GM18520 (cell line): ENCODE data around the gene TPST2.

Experiments used
- ATAC-seq: cut with Tn5 transposase; IDR thresholded peaks from one replicate; pipeline ENCODE4 v1.9.1; 2021; ENCODE audit not compliant: unreplicated experiment

Gene TPST2

DNA sequence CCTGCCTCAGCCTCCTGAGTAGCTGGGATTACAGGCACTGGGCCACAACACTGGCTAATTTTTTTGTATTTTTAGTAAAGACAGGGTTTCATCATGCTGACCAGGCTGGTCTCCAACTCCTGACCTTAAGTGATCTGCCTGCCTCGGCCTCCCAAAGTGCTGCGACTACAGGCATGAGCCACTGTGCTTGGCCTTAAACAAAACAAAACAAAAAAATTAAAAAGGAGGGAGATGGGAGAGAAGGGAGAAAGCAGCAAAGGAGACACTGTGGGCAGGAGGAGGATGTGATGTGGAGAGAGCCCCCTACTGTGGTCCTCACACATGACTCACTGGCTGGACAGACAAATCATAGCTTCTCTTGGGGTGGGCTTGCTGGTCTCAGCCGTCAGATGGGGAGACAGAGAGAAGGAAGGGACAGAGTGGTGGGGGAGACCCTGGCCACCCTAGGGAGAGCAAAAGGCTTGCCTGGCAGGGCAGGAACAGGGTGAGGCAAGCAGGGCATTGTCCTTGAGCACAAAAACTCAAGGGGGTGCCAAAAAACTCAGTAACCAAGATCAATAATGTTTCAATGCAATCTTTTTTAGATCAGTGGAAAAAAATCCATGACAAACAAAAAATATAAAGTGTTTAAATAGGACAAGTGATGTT, 31.6 kb downstream of the TPST2 start:
- ATAC-seq: no peak

DNA sequence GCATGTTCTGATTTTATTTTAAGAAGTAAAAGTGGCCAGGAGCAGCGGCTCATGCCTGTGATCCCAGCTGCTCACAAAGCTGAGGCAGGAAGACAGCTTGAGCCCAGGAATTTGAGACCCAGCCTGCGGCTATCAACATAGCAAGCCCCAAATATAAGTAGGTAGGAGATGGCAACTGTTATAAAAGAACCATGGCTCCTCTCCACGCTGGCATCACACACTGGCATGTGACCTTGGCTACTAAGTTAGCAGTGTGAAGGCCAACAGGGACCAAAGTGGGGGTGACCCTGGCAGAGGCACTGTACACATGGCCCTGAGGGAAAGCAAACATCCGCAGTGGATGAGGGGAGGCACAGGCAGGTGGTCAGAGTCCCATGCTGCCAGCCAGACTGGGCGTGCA, 33.0 kb downstream of the TPST2 start:
- ATAC-seq: no peak

GRCh38 chr22:26555478-26555877, 34.5 kb downstream of the TPST2 start:
- no peak for ATAC-seq

DNA sequence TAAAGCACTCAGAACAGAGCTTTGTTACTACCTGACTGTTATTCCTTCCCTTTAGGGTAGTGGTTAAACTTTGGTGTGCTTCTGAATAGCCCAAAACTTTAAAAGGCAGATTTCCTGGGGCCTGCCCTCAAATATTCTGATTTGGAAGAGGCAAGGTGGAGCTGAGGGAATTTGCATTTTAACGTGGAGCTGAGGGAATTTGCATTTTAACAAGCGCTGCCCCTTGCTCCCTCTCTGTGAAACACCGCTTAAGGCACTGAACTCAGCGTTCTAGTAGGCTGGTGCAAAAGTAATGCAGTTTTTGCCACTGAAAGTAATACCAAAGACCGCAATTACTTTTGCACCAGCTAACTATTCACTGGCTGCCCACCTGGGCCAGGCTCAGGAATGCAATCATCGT, 35.0 kb downstream of the TPST2 start:
- no peak for ATAC-seq

- no peak for ATAC-seq
Measured at GRCh38 chr22:26553056-26553752, 36.7 kb downstream of the TPST2 start.

DNA sequence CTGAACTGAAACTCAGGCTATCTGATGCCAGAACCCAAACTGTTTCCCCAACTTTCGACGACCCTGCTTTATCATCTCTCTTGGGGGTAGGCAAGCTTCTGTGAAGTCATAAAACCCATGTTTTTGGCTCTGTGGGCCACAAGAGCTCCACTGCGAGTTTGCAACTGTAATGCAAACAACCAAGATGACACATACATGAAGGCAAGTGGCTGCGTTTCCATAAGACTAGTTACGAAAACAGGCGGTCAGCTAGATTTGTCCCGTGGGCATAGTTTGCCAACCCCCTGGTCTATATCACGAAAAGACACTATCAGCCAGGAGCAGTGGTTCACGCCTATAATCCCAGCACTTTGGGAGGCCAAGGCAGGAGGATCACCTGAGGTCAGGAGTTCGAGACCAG, 37.5 kb downstream of the TPST2 start:
- ATAC-seq: no peak

- ATAC-seq: no peak
Measured at GRCh38 chr22:26551568-26551967, 38.4 kb downstream of the TPST2 start.

- ATAC-seq: no peak
Measured at GRCh38 chr22:26550498-26551033, 39.4 kb downstream of the TPST2 start.

- ATAC-seq: no peak
Measured at GRCh38 chr22:26549902-26550497, 39.9 kb downstream of the TPST2 start.

DNA sequence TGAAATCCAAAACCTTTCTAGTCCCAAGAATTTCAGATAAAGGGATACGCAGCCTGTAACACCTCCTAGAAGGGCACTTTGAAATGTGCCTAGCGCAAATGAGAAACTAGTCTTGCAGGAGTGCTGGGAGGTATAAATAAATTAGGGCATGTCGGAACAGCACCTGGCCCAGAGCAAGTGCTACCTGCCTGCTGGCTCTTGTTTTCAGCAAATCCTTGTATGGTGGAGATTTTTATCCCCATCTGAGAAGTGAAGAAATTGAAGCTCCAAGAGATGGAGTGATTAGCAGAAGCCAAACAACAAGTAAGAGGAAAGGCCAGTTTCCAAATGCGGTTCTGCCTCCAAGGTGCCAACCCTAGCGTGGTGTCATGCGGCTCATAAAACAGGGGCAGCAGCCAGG, 40.9 kb downstream of the TPST2 start:
- ATAC-seq: no peak

DNA sequence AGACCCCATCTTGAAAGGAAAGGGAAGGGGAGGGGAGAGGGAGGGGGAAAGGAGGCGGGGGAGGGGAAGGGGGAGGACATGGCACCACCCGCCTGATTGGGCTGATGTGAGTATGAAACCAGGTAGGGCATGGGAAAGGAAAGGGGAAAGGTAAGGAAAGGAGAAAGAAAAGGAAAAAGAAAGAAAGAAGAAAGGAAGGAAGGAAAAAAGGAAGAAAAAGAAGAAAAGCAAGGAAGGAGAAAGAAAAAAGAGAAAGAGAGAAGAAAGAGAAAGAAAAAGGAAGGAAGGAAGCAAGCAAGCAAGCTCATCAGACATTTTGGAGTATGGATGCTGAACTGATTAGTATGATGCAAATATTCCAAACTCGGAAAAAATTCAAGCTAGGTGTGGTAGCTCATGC, 41.6 kb downstream of the TPST2 start:
- ATAC-seq: no peak

GRCh38 chr22:26547837-26548236, 42.1 kb downstream of the TPST2 start:
- ATAC-seq: no peak

GRCh38 chr22:26547426-26547825, 42.5 kb downstream of the TPST2 start:
- ATAC-seq: no peak

DNA sequence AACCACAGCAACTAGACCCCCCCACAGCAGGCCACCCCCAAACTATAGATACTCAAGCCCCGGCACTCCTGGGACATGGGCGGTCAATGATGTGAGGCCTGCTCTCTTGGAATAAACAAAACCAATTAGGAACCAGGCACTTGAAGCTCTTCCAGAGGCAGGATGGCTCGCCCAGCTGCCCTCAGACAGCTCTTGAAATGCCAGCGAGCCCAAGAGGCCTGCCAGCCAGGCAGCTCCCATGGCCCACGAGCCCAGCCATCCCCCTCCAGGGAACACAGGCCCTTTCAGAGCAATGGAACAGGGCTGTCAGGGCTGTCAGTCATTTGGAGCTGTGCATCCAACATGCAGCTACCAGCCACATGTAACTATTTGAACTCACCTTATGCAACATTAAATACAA, 43.6 kb downstream of the TPST2 start:
- ATAC-seq: no peak

DNA sequence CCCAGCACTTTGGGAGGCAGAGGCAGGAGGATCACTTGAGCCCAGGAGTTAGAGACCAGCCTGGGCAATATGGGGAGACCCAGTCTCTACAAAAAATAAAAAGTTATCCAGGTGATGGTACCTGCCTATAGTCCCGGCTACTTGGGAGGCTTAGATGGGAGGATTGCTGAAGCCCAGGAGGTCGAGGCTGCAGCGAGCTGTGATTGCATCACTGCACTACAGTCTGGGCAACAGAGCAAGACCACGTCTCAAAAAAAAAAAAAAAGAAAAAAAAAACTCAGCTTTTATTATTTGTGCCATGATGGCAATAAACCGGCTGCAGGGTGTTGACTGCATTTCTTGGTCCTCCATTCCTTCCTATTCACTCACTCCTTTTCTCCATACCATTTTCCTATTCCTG, 44.1 kb downstream of the TPST2 start:
- ATAC-seq: no peak

DNA sequence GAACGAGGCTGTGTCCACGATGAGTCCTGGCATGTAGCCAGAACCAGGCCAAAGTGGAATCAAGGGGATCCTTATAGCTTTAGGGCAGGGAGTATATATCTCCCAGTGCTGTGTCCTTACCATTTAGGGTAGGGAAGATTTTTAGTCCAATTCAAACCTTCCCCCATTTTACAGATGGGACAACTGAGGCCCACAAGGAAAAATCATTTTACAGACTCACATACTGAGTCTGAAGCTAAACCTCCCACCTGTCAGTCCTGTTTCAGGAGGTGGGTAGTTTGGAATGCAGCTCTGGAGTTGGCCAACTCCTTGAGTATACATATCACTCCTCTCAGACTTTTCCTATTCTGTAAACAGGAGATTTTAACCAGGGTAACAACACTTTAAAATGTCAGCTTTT, 44.5 kb downstream of the TPST2 start:
- ATAC-seq: no peak

GRCh38 chr22:26544489-26544888, 45.4 kb downstream of the TPST2 start:
- ATAC-seq: no peak

DNA sequence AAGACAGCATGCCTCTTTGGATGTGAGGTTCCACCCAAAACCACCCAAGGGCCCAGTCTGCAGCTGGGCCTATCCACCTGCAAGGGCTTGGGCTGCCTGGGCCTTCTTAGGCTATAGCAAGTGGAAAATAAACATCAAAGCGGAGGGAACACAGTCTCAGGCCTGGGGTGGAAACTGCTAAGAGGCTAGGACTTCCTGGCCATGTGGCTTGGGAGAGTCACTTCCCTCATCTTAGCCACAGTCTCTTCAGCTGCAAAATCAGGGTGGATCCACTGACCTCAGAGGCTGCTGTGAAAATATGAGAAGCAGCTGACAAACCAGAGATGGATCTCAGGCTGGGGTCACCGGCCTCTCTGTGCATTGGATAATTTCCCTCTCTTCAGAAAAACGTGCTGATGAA, 47.1 kb downstream of the TPST2 start:
- no peak for ATAC-seq

GRCh38 chr22:26541167-26541819, 48.6 kb downstream of the TPST2 start:
- no peak for ATAC-seq

GRCh38 chr22:26540119-26540518, 49.8 kb downstream of the TPST2 start:
- no peak for ATAC-seq

GRCh38 chr22:26536762-26537134, 53.2 kb downstream of the TPST2 start:
- no peak for ATAC-seq
